ENCODE results near the gene PCDHGB4.
"Not testable (repeated sequence)": the region's sequence is repeated elsewhere in the genome, so short reads cannot be mapped to it uniquely, and the experiment has no call there.

PCDHGB4 gene
- 0 to 0.24 (median 0.19) reads per million in 4 experiments for total RNA-seq

GRCh38 chr5:141387557-141388311, at the start of gene PCDHGB4:
Gene PCDHGB4 (plus strand): TSS chr5:141387698. CDS start chr5:141387885, 187 bp downstream.
- DNase-seq: not testable (repeated sequence)

GRCh38 chr5:141338538-141339306, 48.8 kb upstream of the PCDHGB4 start, which contains the start of gene PCDHGA2:
Gene PCDHGA2 (plus strand): TSS chr5:141338760.
- no peak for DNase-seq

GRCh38 chr5:141340781-141341354, 46.6 kb upstream of the PCDHGB4 start:
- not testable (repeated sequence) for DNase-seq

GRCh38 chr5:141342773-141343172, 44.7 kb upstream of the PCDHGB4 start:
- DNase-seq: no peak

- DNase-seq: no peak
Observed at GRCh38 chr5:141343242-141343952, 44.1 kb upstream of the PCDHGB4 start, which contains the start of gene PCDHGA3. Gene PCDHGA3 (plus strand): TSS chr5:141343829. CDS start chr5:141344034, 205 bp downstream.

GRCh38 chr5:141343953-141344463, 43.5 kb upstream of the PCDHGB4 start:
- no peak for DNase-seq

GRCh38 chr5:141345327-141345726, 42.2 kb upstream of the PCDHGB4 start:
- no peak for DNase-seq

GRCh38 chr5:141346017-141346416, 41.5 kb upstream of the PCDHGB4 start:
- not testable (repeated sequence) for DNase-seq

GRCh38 chr5:141349917-141350619, 37.4 kb upstream of the PCDHGB4 start, which contains the start of gene PCDHGB1:
Gene PCDHGB1 (plus strand): TSS chr5:141350099. CDS start chr5:141350261, 162 bp downstream.
- DNase-seq: no peak

GRCh38 chr5:141351591-141351990, 35.9 kb upstream of the PCDHGB4 start:
- no peak for DNase-seq

- no peak for DNase-seq
Observed at GRCh38 chr5:141354900-141355469, 32.5 kb upstream of the PCDHGB4 start, which contains the start of gene PCDHGA4. Gene PCDHGA4 (plus strand): TSS chr5:141355021. CDS start chr5:141355108, 87 bp downstream.

GRCh38 chr5:141355641-141356040, 31.9 kb upstream of the PCDHGB4 start:
- DNase-seq: no peak

GRCh38 chr5:141356133-141356532, 31.4 kb upstream of the PCDHGB4 start:
- DNase-seq: no peak

GRCh38 chr5:141356950-141357349, 30.5 kb upstream of the PCDHGB4 start:
- no peak for DNase-seq

- DNase-seq: no peak
Observed at GRCh38 chr5:141359790-141360426, 27.6 kb upstream of the PCDHGB4 start, which contains the start of gene PCDHGB2. Gene PCDHGB2 (plus strand): TSS chr5:141359994. CDS start chr5:141360136, 142 bp downstream.

- no peak for DNase-seq
Observed at GRCh38 chr5:141360685-141361084, 26.8 kb upstream of the PCDHGB4 start.

- no peak for DNase-seq
Observed at GRCh38 chr5:141362719-141363118, 24.8 kb upstream of the PCDHGB4 start.

- DNase-seq: no peak
Observed at GRCh38 chr5:141363952-141364660, 23.4 kb upstream of the PCDHGB4 start, which contains the start of gene PCDHGA5. Gene PCDHGA5 (plus strand): TSS chr5:141364162. CDS start chr5:141364331, 169 bp downstream.

All from effector CD8-positive, alpha-beta T cell (primary cell).